HG02623 (cell line): Measurements from ENCODE around the gene RSPH9.
A peak's percentile ranks its signal among the peaks of the same experiment; 100 is the strongest.
"Not testable (repeated sequence)": the region's sequence is repeated elsewhere in the genome, so short reads cannot be mapped to it uniquely, and the experiment has no call there.

Experiments
- ATAC-seq: cut with Tn5 transposase; IDR thresholded peaks from one replicate; pipeline ENCODE4 v1.9.1; 2021; ENCODE audit warnings: moderate library complexity; ENCODE audit not compliant: unreplicated experiment

RSPH9 gene

DNA sequence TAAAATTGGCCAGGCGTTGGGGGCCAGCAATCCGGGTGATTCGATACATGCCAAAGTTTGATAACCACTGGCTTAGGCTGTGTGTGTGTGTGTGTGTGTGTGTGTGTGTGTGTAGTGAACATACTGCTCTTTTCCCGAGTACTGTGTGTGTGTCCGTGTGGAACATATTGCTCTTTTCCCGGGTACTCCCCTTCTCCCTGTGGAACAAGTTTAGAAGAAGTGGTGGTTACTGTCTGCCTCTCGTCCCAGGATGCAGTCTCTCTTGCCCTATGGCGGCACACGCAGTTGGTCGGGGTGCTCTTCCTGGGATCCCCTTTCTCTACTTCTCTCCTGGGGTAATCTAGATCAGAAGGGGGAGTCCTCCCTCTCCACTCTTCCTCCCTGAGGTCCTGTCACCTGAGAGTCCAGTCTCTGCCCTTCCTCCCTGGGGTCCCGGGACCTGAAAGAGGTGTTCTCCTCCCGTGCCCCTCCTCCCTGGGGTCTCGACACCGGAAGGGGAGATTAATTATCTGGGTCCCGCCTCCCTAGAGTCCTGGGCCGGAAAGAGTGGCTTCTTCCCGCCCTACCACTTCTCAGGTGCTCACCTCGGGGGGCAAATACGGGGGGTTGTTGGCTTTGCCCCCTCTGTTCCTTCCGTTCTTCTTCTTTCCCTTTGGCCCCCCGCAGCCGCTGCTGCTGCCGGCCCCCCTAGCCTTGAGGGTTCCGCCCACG, 16.3 kb upstream of the RSPH9 start:
- ATAC-seq = peak; percentile 13

- peak; percentile 79 for ATAC-seq
Observed at GRCh38 chr6:43629104-43629504, 15.7 kb upstream of the RSPH9 start, which contains the start of gene GTPBP2. TSS of gene GTPBP2 (minus strand) at chr6:43629264. CDS start at chr6:43629162, 102 bp downstream.

DNA sequence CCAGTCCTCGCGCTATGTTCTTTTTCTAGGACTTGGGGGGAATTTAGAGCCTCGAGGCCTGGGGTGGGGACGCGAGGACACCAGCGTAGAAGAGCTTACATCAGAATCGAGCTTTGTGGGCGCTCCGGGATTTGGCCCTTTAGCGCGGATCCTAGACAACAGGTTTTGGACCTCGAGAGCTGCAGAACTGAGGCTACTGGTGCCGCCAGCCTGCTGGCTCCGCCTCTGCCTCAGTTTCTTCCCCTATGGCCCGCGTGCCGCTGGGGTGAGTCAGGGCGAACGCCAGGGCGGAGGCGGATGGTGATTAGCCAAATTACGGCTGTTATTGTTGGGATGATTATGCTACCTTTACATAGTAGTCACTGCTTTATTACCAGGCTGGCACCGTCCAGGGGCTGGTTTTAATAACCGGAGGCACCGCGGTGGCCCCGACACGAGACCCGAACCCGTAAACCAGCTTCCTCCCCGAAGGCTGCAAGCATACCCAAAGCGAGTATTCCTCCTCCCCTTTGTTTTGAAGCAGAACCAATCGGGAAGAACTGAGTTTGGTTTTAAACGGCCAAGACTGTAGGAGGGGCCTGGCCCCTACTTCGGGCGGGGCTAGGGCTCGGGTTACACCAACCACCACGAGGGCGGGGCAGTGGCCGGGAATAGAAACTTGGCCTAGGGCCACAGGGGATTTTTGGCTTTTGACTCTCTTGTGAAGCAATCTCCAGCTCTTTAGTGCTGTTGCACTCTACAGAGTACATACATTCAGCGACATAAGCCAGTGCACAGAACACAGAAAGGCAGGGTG, 15.1 kb upstream of the RSPH9 start:
- peak; percentile 56 for ATAC-seq

DNA sequence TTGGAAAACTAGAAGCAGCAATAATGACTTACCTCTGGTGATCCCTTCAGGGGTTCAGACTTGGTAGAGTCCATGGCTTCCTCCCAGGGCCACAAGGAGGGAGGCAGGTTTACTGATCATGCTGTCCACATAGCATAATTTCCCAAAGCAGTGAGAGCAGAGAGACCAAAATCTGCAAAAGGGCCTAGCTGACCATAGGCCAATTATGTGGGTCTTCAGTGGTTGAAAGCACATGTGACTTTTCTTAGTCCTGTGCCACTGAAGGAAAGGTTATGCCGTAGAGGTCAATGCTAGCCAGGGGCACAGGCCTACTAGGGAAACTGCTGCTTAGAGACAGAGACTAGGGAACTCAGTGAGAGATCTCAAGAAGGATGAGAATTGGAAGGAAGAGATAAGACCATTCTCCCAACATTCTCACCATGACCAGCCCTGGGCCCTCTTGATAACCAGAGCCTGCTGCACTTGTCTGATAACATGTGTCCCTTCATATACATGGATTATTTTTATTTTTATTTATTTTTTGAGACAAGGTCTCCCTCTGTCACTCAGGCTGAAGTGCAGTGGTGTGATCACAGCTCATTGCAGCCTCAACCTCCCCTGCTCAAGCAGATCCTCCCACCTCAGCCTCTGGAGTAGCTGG, 13.7 kb upstream of the RSPH9 start:
- no peak for ATAC-seq

DNA sequence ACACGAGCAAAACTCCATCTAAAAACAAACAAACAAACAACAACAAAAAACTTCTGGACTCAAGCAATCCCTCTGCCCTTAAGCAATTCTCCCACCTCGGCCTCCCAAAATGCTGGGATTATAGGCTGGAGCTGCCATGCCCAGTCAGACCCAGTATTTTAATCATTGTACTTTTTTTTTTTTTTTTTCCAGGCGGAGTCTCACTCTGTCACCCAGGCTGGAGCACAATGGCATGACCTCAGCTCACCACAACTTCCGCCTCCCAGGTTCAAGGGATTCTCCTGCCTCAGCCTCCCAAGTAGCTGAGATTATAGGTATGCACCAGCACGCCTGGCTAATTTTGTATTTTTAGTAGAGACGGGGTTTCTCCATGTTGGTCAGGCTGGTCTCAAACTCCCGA, 11.8 kb upstream of the RSPH9 start:
- ATAC-seq = not testable (repeated sequence)

GRCh38 chr6:43634702-43635303, 10.0 kb upstream of the RSPH9 start:
- no peak for ATAC-seq

GRCh38 chr6:43635387-43636307, 9.2 kb upstream of the RSPH9 start, which contains the start of gene MAD2L1BP:
TSS of gene MAD2L1BP (plus strand) at chr6:43635840. CDS start at chr6:43635876, 36 bp downstream.
- peak; percentile 76 for ATAC-seq

DNA sequence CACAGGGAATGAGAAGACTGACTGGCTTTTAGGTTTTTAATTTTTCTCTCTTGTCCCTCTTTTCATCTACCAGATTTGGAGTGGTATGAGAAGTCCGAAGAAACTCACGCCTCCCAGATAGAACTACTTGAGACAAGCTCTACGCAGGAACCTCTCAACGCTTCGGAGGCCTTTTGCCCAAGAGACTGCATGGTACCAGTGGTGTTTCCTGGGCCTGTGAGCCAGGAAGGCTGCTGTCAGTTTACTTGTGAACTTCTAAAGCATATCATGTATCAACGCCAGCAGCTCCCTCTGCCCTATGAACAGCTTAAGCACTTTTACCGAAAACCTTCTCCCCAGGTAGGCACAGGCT, 8.6 kb upstream of the RSPH9 start:
- ATAC-seq = no peak

DNA sequence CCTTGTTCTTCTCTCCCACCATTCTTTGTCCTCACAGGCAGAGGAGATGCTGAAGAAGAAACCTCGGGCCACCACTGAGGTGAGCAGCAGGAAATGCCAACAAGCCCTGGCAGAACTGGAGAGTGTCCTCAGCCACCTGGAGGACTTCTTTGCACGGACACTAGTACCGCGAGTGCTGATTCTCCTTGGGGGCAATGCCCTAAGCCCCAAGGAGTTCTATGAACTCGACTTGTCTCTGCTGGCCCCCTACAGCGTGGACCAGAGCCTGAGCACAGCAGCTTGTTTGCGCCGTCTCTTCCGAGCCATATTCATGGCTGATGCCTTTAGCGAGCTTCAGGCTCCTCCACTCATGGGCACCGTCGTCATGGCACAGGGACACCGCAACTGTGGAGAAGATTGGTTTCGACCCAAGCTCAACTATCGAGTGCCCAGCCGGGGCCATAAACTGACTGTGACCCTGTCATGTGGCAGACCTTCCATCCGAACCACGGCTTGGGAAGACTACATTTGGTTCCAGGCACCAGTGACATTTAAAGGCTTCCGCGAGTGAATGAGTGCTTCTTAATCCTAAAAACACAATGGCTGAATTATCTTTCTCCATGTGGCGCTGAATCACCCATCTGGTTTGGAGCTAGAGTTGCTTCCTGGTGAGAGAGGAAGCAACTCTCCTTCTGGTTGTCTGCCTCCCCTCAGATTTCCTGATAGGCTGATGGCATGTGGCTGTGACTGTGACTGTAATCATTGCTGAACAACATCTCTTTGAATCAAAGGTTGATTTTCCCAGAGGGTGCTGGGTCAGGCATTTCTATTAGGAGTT, 4.6 kb upstream of the RSPH9 start:
- ATAC-seq = no peak

GRCh38 chr6:43645613-43645964, 753 bp downstream of the RSPH9 start:
- no peak for ATAC-seq

GRCh38 chr6:43647613-43648012, 2.8 kb downstream of the RSPH9 start:
- ATAC-seq = no peak

GRCh38 chr6:43648248-43648647, 3.4 kb downstream of the RSPH9 start:
- ATAC-seq = no peak

DNA sequence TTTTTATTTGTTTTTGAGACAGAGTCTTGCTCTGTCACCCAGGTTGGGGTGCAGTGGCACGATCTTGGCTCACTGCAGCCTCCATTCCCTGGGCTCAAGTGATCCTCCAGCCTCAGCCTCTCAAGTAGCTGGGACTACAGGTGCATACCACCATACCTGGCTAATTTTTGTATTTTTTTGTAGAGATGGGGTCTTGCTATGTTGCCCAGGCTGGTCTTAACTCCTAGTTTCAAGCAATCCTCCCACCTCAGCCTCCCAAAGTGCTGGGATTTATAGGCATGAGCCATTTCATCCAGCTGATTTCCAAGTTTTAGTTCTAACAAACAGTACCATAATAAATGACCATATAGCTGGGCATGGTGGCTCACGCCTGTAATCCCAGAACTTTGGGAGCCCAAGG, 8.0 kb downstream of the RSPH9 start:
- ATAC-seq = not testable (repeated sequence)

DNA sequence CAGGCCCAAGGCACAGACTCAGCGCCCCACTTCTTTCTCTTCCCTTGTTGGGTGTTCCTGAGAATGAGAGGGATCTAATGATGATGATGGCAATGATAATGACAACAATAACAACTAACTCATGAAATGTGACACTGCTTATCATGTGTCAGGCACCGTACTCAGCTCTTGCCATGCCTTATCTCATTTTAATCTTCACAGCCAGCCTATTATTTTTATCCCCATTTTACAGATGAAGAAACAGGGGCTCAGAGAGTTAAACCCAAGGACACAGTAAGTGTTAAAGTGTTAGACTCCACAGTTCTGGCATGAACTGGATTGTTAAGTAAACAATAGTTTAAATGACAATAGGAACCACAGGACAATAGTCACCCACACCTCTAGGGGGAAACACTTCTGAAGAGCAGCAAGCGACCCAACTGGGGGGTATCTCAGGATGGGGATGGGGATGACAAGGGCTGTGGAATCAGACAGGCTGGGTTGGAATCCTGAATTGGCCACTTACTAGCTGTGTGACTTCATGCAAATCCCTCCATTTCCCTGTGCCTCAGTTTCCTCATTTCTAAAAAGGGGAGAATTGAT, 12.5 kb downstream of the RSPH9 start:
- no peak for ATAC-seq

DNA sequence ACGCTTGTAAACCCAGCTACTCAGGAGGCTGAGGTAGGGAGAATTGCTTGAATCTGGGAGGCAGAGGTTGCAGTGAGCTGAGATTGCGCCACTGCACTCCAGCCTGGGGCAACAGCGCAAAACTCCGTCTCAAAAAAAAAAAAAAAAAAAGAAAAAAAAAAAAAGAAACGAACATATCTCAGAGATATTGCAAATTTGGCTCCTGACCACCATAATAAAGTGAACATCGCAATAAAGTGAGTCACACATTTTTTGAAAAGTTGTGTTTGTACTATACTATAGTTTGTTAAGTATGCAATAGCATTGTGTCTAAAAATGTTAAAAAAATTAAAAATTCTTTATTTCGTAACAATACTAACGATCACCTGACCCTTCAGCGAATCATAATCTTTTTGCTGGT, 13.3 kb downstream of the RSPH9 start:
- ATAC-seq = no peak

GRCh38 chr6:43662948-43663347, 18.1 kb downstream of the RSPH9 start:
- not testable (repeated sequence) for ATAC-seq

DNA sequence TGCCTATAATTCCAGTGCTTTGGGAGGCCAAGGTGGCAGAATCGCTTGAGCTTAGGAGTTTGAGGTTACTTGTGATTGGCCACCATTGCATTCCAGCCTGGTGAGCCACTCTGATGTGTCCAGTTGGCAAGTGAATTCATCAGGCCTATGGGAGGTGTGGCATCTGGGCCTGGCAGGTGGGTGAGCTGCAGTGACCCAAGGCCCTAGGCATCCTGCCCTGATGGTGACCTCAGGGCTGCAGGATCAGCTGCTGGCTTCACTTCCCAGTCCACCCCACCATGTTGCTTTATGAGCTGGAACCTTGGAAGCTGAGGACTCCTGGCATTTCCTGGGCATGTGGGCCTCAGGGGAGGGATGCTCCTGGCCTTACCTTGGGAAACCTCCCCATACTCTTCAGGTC, 20.5 kb downstream of the RSPH9 start:
- ATAC-seq = no peak

DNA sequence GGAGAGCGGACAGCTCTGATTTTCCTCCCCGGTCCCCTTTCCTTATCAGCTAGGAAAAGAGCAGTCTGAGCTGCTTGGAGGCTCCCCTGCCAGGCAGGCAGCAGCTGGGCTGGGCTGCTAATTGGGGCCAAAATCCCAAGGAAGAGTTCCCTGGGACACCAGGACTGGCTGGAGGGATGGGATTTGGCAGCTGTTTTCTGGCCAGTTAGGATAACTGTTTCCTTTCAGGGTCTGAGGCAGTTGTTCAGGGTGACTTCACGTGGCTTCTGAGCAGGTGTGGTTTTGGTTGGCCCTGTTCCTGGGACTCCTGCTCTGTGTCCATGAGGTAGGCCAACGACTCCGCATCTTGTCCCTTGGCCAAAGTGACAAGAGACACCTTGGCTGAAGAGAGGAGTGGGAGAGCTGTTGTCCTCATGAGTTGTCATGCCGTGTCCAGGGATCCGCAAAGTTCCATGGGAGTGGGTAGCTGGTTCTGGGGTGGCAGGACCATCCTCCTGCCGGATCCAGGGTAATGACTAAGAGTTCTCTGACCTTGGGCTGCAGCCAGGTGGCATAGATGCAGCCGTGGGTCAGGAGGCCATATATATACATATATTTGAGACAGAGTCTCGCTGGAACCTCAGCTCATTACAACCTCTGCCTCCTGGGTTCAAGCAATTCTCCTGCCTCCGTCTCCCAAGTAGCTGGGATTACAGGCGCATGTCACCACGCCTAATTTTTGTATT, 21.5 kb downstream of the RSPH9 start:
- no peak for ATAC-seq
